BLaER1 (cell line): ENCODE data around the gene CTNNBL1.
"Not testable (repeated sequence)": the region's sequence is repeated elsewhere in the genome, so short reads cannot be mapped to it uniquely, and the experiment has no call there.

Source experiments
- H3K27ac ChIP-seq: shearing (Covaris generic); formaldehyde crosslinking; 2 replicates; pipeline ENCODE4 v1.8.1; 2022
- H3K27me3 ChIP-seq: shearing (Covaris generic); formaldehyde crosslinking; 2 replicates; pipeline ENCODE4 v1.8.1; 2022
- H3K36me3 ChIP-seq: shearing (Covaris generic); formaldehyde crosslinking; 2 replicates; pipeline ENCODE4 v1.8.1; 2022
- H3K4me1 ChIP-seq: shearing (Covaris generic); formaldehyde crosslinking; 2 replicates; pipeline ENCODE4 v1.8.1; 2022
- H3K4me2 ChIP-seq: shearing (Covaris generic); formaldehyde crosslinking; 2 replicates; pipeline ENCODE4 v1.8.1; 2022
- H3K4me3 ChIP-seq: shearing (Covaris generic); formaldehyde crosslinking; 2 replicates; pipeline ENCODE4 v1.8.1; 2022
- H3K9ac ChIP-seq: shearing (Covaris generic); formaldehyde crosslinking; 2 replicates; pipeline ENCODE4 v1.8.1; 2022
- H3K9me3 ChIP-seq: shearing (Covaris generic); formaldehyde crosslinking; 2 replicates; pipeline ENCODE4 v1.8.1; 2022
- H4K20me1 ChIP-seq: shearing (Covaris generic); formaldehyde crosslinking; 2 replicates; pipeline ENCODE4 v1.8.1; 2022
- Cebpa-rat ChIP-seq: shearing (Covaris generic); IDR thresholded peaks from 2 replicates; pipeline ENCODE4 v1.8.1; 2022

Gene CTNNBL1

GRCh38 chr20:37692459-37693166 lies 1.2 kb upstream of the CTNNBL1 start:
- peaks cover 15% of the 10 kb centered on the region for H3K4me1 ChIP-seq
- H3K9me3 ChIP-seq, result no peaks in the 10 kb centered on the region
- H3K9ac ChIP-seq, result no peak overlapping the region
- TF ChIP-seq Cebpa-rat, result no peak
- no peaks in the 10 kb centered on the region for H3K27me3 ChIP-seq
- H4K20me1 ChIP-seq, result peaks cover 21% of the 10 kb centered on the region; the same call in 1 of the 2 replicates
- no peak overlapping the region for H3K27ac ChIP-seq
- peaks cover 8% of the 10 kb centered on the region for H3K36me3 ChIP-seq
- no peak overlapping the region for H3K4me3 ChIP-seq
- no peak overlapping the region for H3K4me2 ChIP-seq

GRCh38 chr20:37693242-37693634 lies 592 bp upstream of the CTNNBL1 start:
- H3K4me3 ChIP-seq, result peak overlapping the region; percentile 93
- no peaks in the 10 kb centered on the region for H3K27me3 ChIP-seq
- no peak overlapping the region; the same call in 1 of the 2 replicates for H3K9ac ChIP-seq
- TF ChIP-seq Cebpa-rat, result no peak
- peak overlapping the region; percentile 65 for H3K4me2 ChIP-seq
- no peaks in the 10 kb centered on the region for H3K9me3 ChIP-seq
- peaks cover 27% of the 10 kb centered on the region for H4K20me1 ChIP-seq
- H3K4me1 ChIP-seq, result peaks cover 15% of the 10 kb centered on the region
- H3K36me3 ChIP-seq, result peaks cover 15% of the 10 kb centered on the region
- H3K27ac ChIP-seq, result no peak overlapping the region

GRCh38 chr20:37695684-37696342 lies 2.0 kb downstream of the CTNNBL1 start:
- Histone ChIP-seq H3K27me3 (no peaks in the 10 kb centered on the region), H4K20me1 (peaks cover 53% of the 10 kb centered on the region), H3K36me3 (peaks cover 27% of the 10 kb centered on the region), H3K4me3 (no peak overlapping the region), H3K4me2 (peak overlapping the region; percentile 94), H3K9ac (no peak overlapping the region), H3K27ac (no peak overlapping the region), H3K9me3 (no peaks in the 10 kb centered on the region), H3K4me1 (peaks cover 15% of the 10 kb centered on the region)
- TF ChIP-seq Cebpa-rat, result no peak

- Histone ChIP-seq H3K9ac (no peak overlapping the region), H3K4me3 (no peak overlapping the region), H3K27me3 (no peaks in the 10 kb centered on the region), H3K36me3 (peaks cover 27% of the 10 kb centered on the region), H3K9me3 (no peaks in the 10 kb centered on the region), H3K27ac (no peak overlapping the region), H3K4me1 (peaks cover 15% of the 10 kb centered on the region), H3K4me2 (no peak overlapping the region), H4K20me1 (peaks cover 67% of the 10 kb centered on the region)
- no peak for TF ChIP-seq Cebpa-rat
These were observed 3.5 kb downstream of the CTNNBL1 start for GRCh38 chr20:37697314-37697713.

GRCh38 chr20:37699202-37699601 lies 5.4 kb downstream of the CTNNBL1 start:
- H3K27me3 ChIP-seq, result no peaks in the 10 kb centered on the region
- peaks cover 85% of the 10 kb centered on the region for H4K20me1 ChIP-seq
- H3K4me2 ChIP-seq, result no peak overlapping the region

GRCh38 chr20:37700301-37700700 lies 6.5 kb downstream of the CTNNBL1 start:
- Histone ChIP-seq H3K9ac (no peak overlapping the region), H3K4me1 (peaks cover 6% of the 10 kb centered on the region), H3K4me2 (no peak overlapping the region), H3K27ac (no peak overlapping the region), H4K20me1 (peaks cover 84% of the 10 kb centered on the region), H3K9me3 (peaks cover 15% of the 10 kb centered on the region), H3K4me3 (no peak overlapping the region), H3K27me3 (no peaks in the 10 kb centered on the region), H3K36me3 (peaks cover 38% of the 10 kb centered on the region)
- no peak for TF ChIP-seq Cebpa-rat

More at GRCh38 chr20:37699202-37699601, 5.4 kb downstream of the CTNNBL1 start:
- no peak overlapping the region for H3K9ac ChIP-seq
- no peak overlapping the region for H3K27ac ChIP-seq
- H3K36me3 ChIP-seq, result peaks cover 32% of the 10 kb centered on the region
- no peak overlapping the region for H3K4me3 ChIP-seq
- peaks cover 15% of the 10 kb centered on the region for H3K4me1 ChIP-seq
- peaks cover 4% of the 10 kb centered on the region; the same call in 1 of the 2 replicates for H3K9me3 ChIP-seq
- TF ChIP-seq Cebpa-rat, result no peak

- H3K4me1 ChIP-seq, H3K9ac ChIP-seq, H3K4me2 ChIP-seq, H3K27me3 ChIP-seq, H3K4me3 ChIP-seq, H3K27ac ChIP-seq: not testable (repeated sequence)
- Histone ChIP-seq H3K9me3 (peaks cover 29% of the 10 kb centered on the region), H4K20me1 (peaks cover 82% of the 10 kb centered on the region), H3K36me3 (peaks cover 51% of the 10 kb centered on the region)
- peak; percentile 57; the same call in 1 of the 2 replicates for TF ChIP-seq Cebpa-rat
These were observed 7.8 kb downstream of the CTNNBL1 start for GRCh38 chr20:37701676-37702075.

- peaks cover 83% of the 10 kb centered on the region for H4K20me1 ChIP-seq
- H3K4me2 ChIP-seq, result no peak overlapping the region
- peaks cover 52% of the 10 kb centered on the region for H3K36me3 ChIP-seq
- H3K9ac ChIP-seq, result no peak overlapping the region
- H3K27ac ChIP-seq, result no peak overlapping the region
- H3K9me3 ChIP-seq, result peaks cover 37% of the 10 kb centered on the region
- no peaks in the 10 kb centered on the region for H3K27me3 ChIP-seq
- no peak overlapping the region for H3K4me3 ChIP-seq
- H3K4me1 ChIP-seq, result no peaks in the 10 kb centered on the region
- no peak for TF ChIP-seq Cebpa-rat
These were observed 8.7 kb downstream of the CTNNBL1 start for GRCh38 chr20:37702403-37703034.

GRCh38 chr20:37703035-37703845 lies 9.4 kb downstream of the CTNNBL1 start:
- H3K9me3 ChIP-seq, result peaks cover 41% of the 10 kb centered on the region
- no peak overlapping the region for H3K9ac ChIP-seq
- no peak overlapping the region for H3K27ac ChIP-seq
- no peak overlapping the region for H3K4me3 ChIP-seq
- peaks cover 76% of the 10 kb centered on the region for H4K20me1 ChIP-seq
- peaks cover 48% of the 10 kb centered on the region for H3K36me3 ChIP-seq
- no peaks in the 10 kb centered on the region for H3K4me1 ChIP-seq
- no peak for TF ChIP-seq Cebpa-rat
- H3K27me3 ChIP-seq, result no peaks in the 10 kb centered on the region
- no peak overlapping the region for H3K4me2 ChIP-seq
